Measurements from ENCODE around the gene TMEM178A. TPM values are rescaled to one million over a fixed set of nuclear protein-coding genes. Genes with fewer than 3 reads are reported as not detected.

The TMEM178A gene
- total and polyA plus RNA-seq, 12 donors, result 0.35 to 46.4 (median 3.3) TPM; not detected in 1

- no peak overlapping the region for H3K27ac ChIP-seq
- H3K36me3 ChIP-seq (replicated peaks in 1 of 2), result no peaks in the 10 kb centered on the region
- no peaks in the 10 kb centered on the region for H3K4me1 ChIP-seq (replicated peaks in 1 of 2)
- no peaks in the 10 kb centered on the region for H3K9me3 ChIP-seq (replicated peaks in 1 of 3)
- no peak for TF ChIP-seq CTCF (IDR thresholded peaks at IDR 0.05)
- TF ChIP-seq POLR2A (IDR thresholded peaks at IDR 0.05), result no peak
- no peak overlapping the region for H3K4me3 ChIP-seq
- no peaks in the 10 kb centered on the region for H3K27me3 ChIP-seq
- no peak for DNase-seq
- 78 to 83% (median 80%) methylated on average over 3 of the region's 3 CpGs for WGBS, 4 donors
- intact Hi-C loops (cut with DNase I), result no loop called here
Measured at GRCh38 chr2:39710807-39711206, 45.1 kb downstream of the TMEM178A start.

GRCh38 chr2:39712953-39713352 is 47.2 kb downstream of the TMEM178A start:
- Histone ChIP-seq H3K27ac (no peak overlapping the region), H3K4me3 (no peak overlapping the region), H3K27me3 (no peaks in the 10 kb centered on the region), H3K9me3 (replicated peaks in 1 of 3) (no peaks in the 10 kb centered on the region), H3K4me1 (replicated peaks in 1 of 2) (no peaks in the 10 kb centered on the region), H3K36me3 (replicated peaks in 1 of 2) (no peaks in the 10 kb centered on the region)
- no peak for TF ChIP-seq POLR2A (IDR thresholded peaks at IDR 0.05)
- no peak for TF ChIP-seq CTCF (IDR thresholded peaks at IDR 0.05)
- 96 to 98% (median 96%) methylated on average over 5 of the region's 5 CpGs for WGBS, 4 donors
- DNase-seq, result no peak
- intact Hi-C loops (cut with DNase I), result no loop called here

GRCh38 chr2:39715095-39715494 is 49.4 kb downstream of the TMEM178A start:
- TF ChIP-seq POLR2A (IDR thresholded peaks at IDR 0.05) (no peak), CTCF (IDR thresholded peaks at IDR 0.05) (no peak)
- Histone ChIP-seq H3K27me3 (no peaks in the 10 kb centered on the region), H3K4me3 (no peak overlapping the region), H3K4me1 (replicated peaks in 1 of 2) (no peaks in the 10 kb centered on the region), H3K36me3 (replicated peaks in 1 of 2) (no peaks in the 10 kb centered on the region), H3K27ac (no peak overlapping the region), H3K9me3 (replicated peaks in 1 of 3) (no peaks in the 10 kb centered on the region)
- intact Hi-C loops (cut with DNase I), result no loop called here
- DNase-seq, result no peak

DNA sequence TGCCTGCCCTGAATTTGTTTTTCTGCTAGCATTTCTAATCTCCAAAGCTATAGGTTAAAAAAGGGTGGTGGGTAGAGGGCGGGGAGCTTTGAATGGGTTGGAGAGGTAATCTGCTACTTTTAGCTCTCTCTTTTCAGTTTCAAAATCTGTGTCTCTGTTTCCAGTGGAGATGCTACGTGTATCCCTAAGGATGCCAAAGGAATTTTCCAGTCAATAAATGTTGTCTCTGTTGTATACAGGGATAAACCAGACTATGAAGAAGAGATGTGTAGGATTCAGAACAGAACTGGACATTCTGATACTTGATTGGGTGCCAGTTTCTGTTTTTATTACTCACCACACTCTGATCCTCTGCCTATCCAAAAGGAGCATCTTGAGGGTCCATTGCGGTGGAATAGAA is 50.1 kb downstream of the TMEM178A start:
- TF ChIP-seq CTCF (IDR thresholded peaks at IDR 0.05), result no peak
- TF ChIP-seq POLR2A (IDR thresholded peaks at IDR 0.05), result no peak

More for the DNA sequence above, 50.1 kb downstream of the TMEM178A start:
- Histone ChIP-seq H3K4me1 (replicated peaks in 1 of 2) (no peaks in the 10 kb centered on the region), H3K36me3 (replicated peaks in 1 of 2) (no peaks in the 10 kb centered on the region), H3K27me3 (no peaks in the 10 kb centered on the region), H3K9me3 (replicated peaks in 1 of 3) (no peaks in the 10 kb centered on the region), H3K27ac (no peak overlapping the region), H3K4me3 (no peak overlapping the region)
- WGBS, 4 donors, result 90 to 97% (median 93%) methylated on average over 3 of the region's 3 CpGs
- no peak for DNase-seq
- intact Hi-C loops (cut with DNase I), result no loop called here
